HEK293 (cell line): ENCODE data around the gene COL4A1.

Experiments used
- CTCF ChIA-PET: fragments of 350-600 bp; formaldehyde crosslinking; extraction: SDS; loops from one replicate; lab custom pipeline; 2021; ENCODE audit warnings: antibody characterized with exemption; lab: Yijun Ruan, JAX
- POLR2A ChIA-PET: fragments of 300-600 bp; formaldehyde crosslinking; extraction: SDS; loops from one replicate; lab custom pipeline; 2020; ENCODE audit warnings: antibody characterized with exemption, inconsistent platforms; lab: Yijun Ruan, JAX
- H3K27ac ChIP-seq: fragments of 200-500 bp; sonication (Bioruptor generic); 2 replicates; pipeline ENCODE4 v1.5.1; 2014; ENCODE audit warnings: low read depth, low read length, control low read depth, inconsistent platforms; ENCODE audit errors: extremely low read depth
- H3K36me3 ChIP-seq, 2 experiments: fragments of 200-500 bp in 1 of 2; sonication (Bioruptor generic) in 1 of 2; 1 replicate in 1 of 2; 2 replicates in 1 of 2; pipeline ENCODE4 v1.5.1; 2014 to 2017; ENCODE audit warnings: inconsistent platforms in 2 of 2, low read length in 2 of 2; ENCODE audit not compliant: control insufficient read depth in 2 of 2, insufficient read depth in 1 of 2
- H3K4me1 ChIP-seq: fragments of 200-500 bp; sonication (Bioruptor generic); 2 replicates; pipeline ENCODE4 v1.5.1; 2014; ENCODE audit warnings: mild to moderate bottlenecking, low read length, inconsistent platforms; ENCODE audit not compliant: control insufficient read depth, insufficient read depth
- H3K4me3 ChIP-seq: 2 replicates; pipeline ENCODE4 v1.5.1; 2011; ENCODE audit warnings: low read depth, mild to moderate bottlenecking, control low read depth, low read length, moderate library complexity
- H3K9me3 ChIP-seq: fragments of 200-500 bp; sonication (Bioruptor generic); 2 replicates; pipeline ENCODE4 v1.5.1; 2014; ENCODE audit warnings: low read depth, low read length, inconsistent platforms; ENCODE audit not compliant: control insufficient read depth, insufficient read depth
- BCL6B ChIP-seq: fragments of 450-650 bp; formaldehyde crosslinking; IDR thresholded peaks from 2 replicates; pipeline ENCODE4 v1.5.1; 2017; ENCODE audit warnings: missing biosample characterization, missing genetic modification characterization
- EGR2 ChIP-seq: fragments of 450-650 bp; formaldehyde crosslinking; IDR thresholded peaks from 2 replicates; pipeline ENCODE4 v1.5.1; 2016; ENCODE audit warnings: low read depth, missing biosample characterization, missing genetic modification characterization
- FEZF1 ChIP-seq: fragments of 450-650 bp; formaldehyde crosslinking; IDR thresholded peaks from 2 replicates; pipeline ENCODE4 v1.5.1; 2016; ENCODE audit warnings: missing biosample characterization, missing genetic modification characterization
- GFI1B ChIP-seq: fragments of 450-650 bp; formaldehyde crosslinking; IDR thresholded peaks from 2 replicates; pipeline ENCODE4 v1.5.1; 2016; ENCODE audit warnings: missing biosample characterization, missing genetic modification characterization
- HIC1 ChIP-seq: fragments of 450-650 bp; formaldehyde crosslinking; IDR thresholded peaks from 2 replicates; pipeline ENCODE4 v1.5.1; 2016; ENCODE audit warnings: missing biosample characterization, missing genetic modification characterization
- KLF16 ChIP-seq: fragments of 450-650 bp; formaldehyde crosslinking; IDR thresholded peaks from 2 replicates; pipeline ENCODE4 v1.5.1; 2017; ENCODE audit warnings: missing biosample characterization, missing genetic modification characterization
- MYNN ChIP-seq: fragments of 450-650 bp; formaldehyde crosslinking; IDR thresholded peaks from 2 replicates; pipeline ENCODE4 v1.5.1; 2016; ENCODE audit warnings: missing biosample characterization, missing genetic modification characterization, borderline replicate concordance
- OSR2 ChIP-seq: fragments of 450-650 bp; formaldehyde crosslinking; IDR thresholded peaks from 2 replicates; pipeline ENCODE4 v1.5.1; 2016; ENCODE audit warnings: missing biosample characterization, missing genetic modification characterization
- OVOL3 ChIP-seq: fragments of 450-650 bp; formaldehyde crosslinking; IDR thresholded peaks from 2 replicates; pipeline ENCODE4 v1.5.1; 2016; ENCODE audit warnings: missing biosample characterization, missing genetic modification characterization
- PATZ1 ChIP-seq: fragments of 450-650 bp; formaldehyde crosslinking; IDR thresholded peaks from 2 replicates; pipeline ENCODE4 v1.5.1; 2016; ENCODE audit warnings: missing biosample characterization, missing genetic modification characterization
- YY2 ChIP-seq: fragments of 450-650 bp; formaldehyde crosslinking; IDR thresholded peaks from 2 replicates; pipeline ENCODE4 v1.5.1; 2016; ENCODE audit warnings: missing biosample characterization, missing genetic modification characterization
- ZBTB8A ChIP-seq: fragments of 450-650 bp; formaldehyde crosslinking; IDR thresholded peaks from 2 replicates; pipeline ENCODE4 v1.5.1; 2016; ENCODE audit warnings: missing biosample characterization, missing genetic modification characterization
- ZNF10 ChIP-seq: fragments of 450-650 bp; formaldehyde crosslinking; IDR thresholded peaks from 2 replicates; pipeline ENCODE4 v1.5.1; 2017; ENCODE audit warnings: missing biosample characterization, missing genetic modification characterization
- ZNF112 ChIP-seq: fragments of 450-650 bp; formaldehyde crosslinking; IDR thresholded peaks from 2 replicates; pipeline ENCODE4 v1.5.0; 2017; ENCODE audit warnings: missing biosample characterization, missing genetic modification characterization
- ZNF211 ChIP-seq: fragments of 450-650 bp; formaldehyde crosslinking; IDR thresholded peaks from 2 replicates; pipeline ENCODE4 v1.5.1; 2016; ENCODE audit warnings: low read depth, missing biosample characterization, missing genetic modification characterization
- ZNF302 ChIP-seq: fragments of 450-650 bp; formaldehyde crosslinking; IDR thresholded peaks from 2 replicates; pipeline ENCODE4 v1.5.1; 2016; ENCODE audit warnings: missing biosample characterization, missing genetic modification characterization, low read depth
- ZNF366 ChIP-seq: fragments of 450-650 bp; formaldehyde crosslinking; conservative IDR thresholded peaks from 2 replicates; pipeline ENCODE4 v1.5.1; 2016; ENCODE audit warnings: missing biosample characterization, missing genetic modification characterization
- ZNF394 ChIP-seq: fragments of 450-650 bp; formaldehyde crosslinking; IDR thresholded peaks from 2 replicates; pipeline ENCODE4 v1.5.1; 2016; ENCODE audit warnings: missing biosample characterization, missing genetic modification characterization, mild to moderate bottlenecking, moderate library complexity, borderline replicate concordance
- ZNF513 ChIP-seq: fragments of 450-650 bp; IDR thresholded peaks from 2 replicates; pipeline ENCODE4 v1.5.1; 2018; ENCODE audit warnings: missing biosample characterization, missing genetic modification characterization
- ZNF639 ChIP-seq: fragments of 450-650 bp; formaldehyde crosslinking; IDR thresholded peaks from 2 replicates; pipeline ENCODE4 v1.5.1; 2016; ENCODE audit warnings: missing biosample characterization, missing genetic modification characterization
- ZNF670 ChIP-seq: fragments of 450-650 bp; formaldehyde crosslinking; IDR thresholded peaks from 2 replicates; pipeline ENCODE4 v1.5.1; 2016; ENCODE audit warnings: missing biosample characterization, missing genetic modification characterization, low read depth
- ZNF843 ChIP-seq: fragments of 450-650 bp; formaldehyde crosslinking; IDR thresholded peaks from 2 replicates; pipeline ENCODE4 v1.5.1; 2016; ENCODE audit warnings: missing biosample characterization, missing genetic modification characterization
- ZSCAN23 ChIP-seq: fragments of 450-650 bp; formaldehyde crosslinking; IDR thresholded peaks from 2 replicates; pipeline ENCODE4 v1.5.1; 2016; ENCODE audit warnings: missing biosample characterization, missing genetic modification characterization

COL4A1 gene

GRCh38 chr13:110224519-110224918 is 82.4 kb downstream of the COL4A1 start:
- no peaks in the 10 kb centered on the region for H3K9me3 ChIP-seq
- H3K27ac ChIP-seq = no peak overlapping the region
- no peaks in the 10 kb centered on the region for H3K36me3 ChIP-seq
- POLR2A ChIA-PET = no interaction called here
- no peaks in the 10 kb centered on the region for H3K4me1 ChIP-seq
- TF ChIP-seq GFI1B (tag by site-specific recombination) (no peak), ZNF639 (no peak), ZNF366 (tag by site-specific recombination) (no peak)
- H3K4me3 ChIP-seq = no peak overlapping the region
- CTCF ChIA-PET = interaction anchor here (1.9 kb wide), 1 partner anchor 22 kb away, joined by 10 read pairs; no protein-coding TSS in a partner anchor

- no peaks in the 10 kb centered on the region for H3K9me3 ChIP-seq
- no peak for TF ChIP-seq MYNN (tag by site-specific recombination)
- no peak for TF ChIP-seq ZNF10 (tag by site-specific recombination)
- no peak for TF ChIP-seq YY2
- no peak for TF ChIP-seq OVOL3
- TF ChIP-seq ZNF211 (tag by site-specific recombination) = no peak
- no peak for TF ChIP-seq ZNF112 (tag by site-specific recombination)
- TF ChIP-seq ZSCAN23 (tag by site-specific recombination) = no peak
- no peak for TF ChIP-seq FEZF1 (tag by site-specific recombination)
- no peak for TF ChIP-seq HIC1 (tag by site-specific recombination)
- no peak for TF ChIP-seq ZBTB8A (tag by site-specific recombination)
- H3K4me3 ChIP-seq = no peak overlapping the region
- no peak overlapping the region for H3K27ac ChIP-seq
- CTCF ChIA-PET = interaction anchor here (0.6 to 2.3 kb wide), 16 partner anchors 8 to 528 kb away, joined by 3 to 12 read pairs (median 3); no protein-coding TSS in a partner anchor
- H3K36me3 ChIP-seq = no peaks in the 10 kb centered on the region
- H3K4me1 ChIP-seq = no peaks in the 10 kb centered on the region
- POLR2A ChIA-PET = no interaction called here
Measured at GRCh38 chr13:110221406-110222117, 85.4 kb downstream of the COL4A1 start.

- Histone ChIP-seq H3K9me3 (no peaks in the 10 kb centered on the region), H3K4me3 (no peak overlapping the region), H3K36me3 (no peaks in the 10 kb centered on the region), H3K4me1 (no peaks in the 10 kb centered on the region), H3K27ac (no peak overlapping the region)
- ChIA-PET POLR2A (no interaction called here), CTCF (interaction anchor here (0.6 to 2.3 kb wide), 7 partner anchors 18 to 235 kb away, joined by 3 to 12 read pairs (median 3); no protein-coding TSS in a partner anchor)
- TF ChIP-seq ZNF394 (tag by site-specific recombination) (no peak), ZNF670 (no peak), EGR2 (no peak), KLF16 (tag by site-specific recombination) (no peak), ZNF513 (tag by site-specific recombination) (no peak), ZNF302 (tag by site-specific recombination) (no peak), OSR2 (tag by site-specific recombination) (no peak), ZNF843 (tag by site-specific recombination) (no peak), BCL6B (tag by site-specific recombination) (no peak), PATZ1 (tag by site-specific recombination) (no peak)
Measured at GRCh38 chr13:110220471-110220870, 86.5 kb downstream of the COL4A1 start.
